HG02981 (cell line): ENCODE data around the gene PXK.
"Not testable (repeated sequence)": the region's sequence is repeated elsewhere in the genome, so short reads cannot be mapped to it uniquely, and the experiment has no call there.

Source experiments
- ATAC-seq: cut with Tn5 transposase; IDR thresholded peaks from one replicate; pipeline ENCODE4 v1.9.1; 2021; ENCODE audit warnings: mild to moderate bottlenecking, moderate library complexity; ENCODE audit not compliant: unreplicated experiment

PXK gene

DNA sequence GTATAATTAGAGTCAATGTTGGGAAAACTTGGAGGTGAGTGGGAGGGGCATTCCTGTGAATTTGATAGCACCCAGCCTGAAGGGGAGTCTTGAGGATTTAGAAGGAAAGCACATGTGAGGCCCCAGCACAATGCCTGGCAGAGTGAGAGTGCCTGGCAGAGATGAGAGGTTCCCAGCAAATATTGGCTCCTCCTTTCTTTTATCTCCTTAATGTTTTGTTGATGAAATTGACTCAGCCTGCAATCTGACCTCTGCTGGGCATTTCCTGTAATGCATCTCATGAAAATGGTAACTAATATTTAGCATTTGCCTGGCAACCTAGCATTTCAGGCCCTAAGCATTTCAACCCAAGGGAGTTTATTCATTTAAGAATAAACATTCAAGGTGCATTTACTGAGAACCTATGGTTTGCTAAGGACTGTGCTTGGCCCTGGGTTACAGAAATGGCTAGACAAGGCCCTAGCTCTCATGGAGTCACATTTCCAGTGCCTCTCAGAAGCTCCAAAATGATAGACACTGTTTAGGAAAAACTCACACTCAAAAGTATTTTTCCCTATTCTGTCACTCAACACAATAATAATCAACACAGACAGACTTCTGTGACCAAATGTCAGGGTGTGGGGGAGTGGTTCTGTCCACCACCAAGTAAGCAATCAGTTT lies 82.0 kb downstream of the PXK start:
- ATAC-seq: peak; percentile 53

DNA sequence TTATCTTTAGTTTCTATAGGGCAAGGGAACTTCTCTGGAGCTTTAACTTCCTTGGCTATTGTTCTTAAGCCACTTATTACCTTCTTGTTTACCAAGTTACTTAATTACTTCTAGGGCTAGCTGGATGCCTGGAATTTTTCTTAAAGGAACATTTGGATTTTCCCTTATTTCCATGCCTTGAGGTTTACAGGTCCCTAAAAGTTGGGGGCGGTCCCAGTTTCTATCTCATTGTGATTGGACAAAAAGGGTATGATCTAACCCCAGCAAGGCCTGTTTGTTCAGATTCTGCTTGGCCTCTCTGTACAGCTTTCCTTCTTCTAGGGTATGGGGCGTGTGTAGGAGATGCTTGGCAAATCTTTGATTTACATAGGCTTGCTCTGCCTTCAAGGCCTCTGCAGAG lies 83.5 kb downstream of the PXK start:
- no peak for ATAC-seq

DNA sequence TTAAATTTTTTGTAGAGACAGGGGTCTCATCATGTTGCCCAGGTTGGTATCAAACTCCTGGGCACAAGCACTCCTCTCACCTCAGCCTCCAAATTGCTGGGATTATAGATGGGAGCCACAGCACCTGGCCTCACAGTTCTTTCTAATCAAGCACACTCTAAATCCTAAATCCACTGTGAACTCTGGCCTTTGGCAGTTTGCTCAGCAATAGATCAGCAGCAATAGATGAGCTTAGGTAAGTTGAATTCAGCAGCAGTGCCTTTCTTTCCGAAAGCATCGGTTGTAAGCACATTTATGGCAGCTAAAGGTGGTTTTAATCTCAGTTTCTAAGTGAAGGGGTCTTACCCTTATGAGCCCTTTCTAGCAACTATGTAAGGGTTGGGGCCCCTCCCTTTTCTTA lies 84.4 kb downstream of the PXK start:
- ATAC-seq: no peak

DNA sequence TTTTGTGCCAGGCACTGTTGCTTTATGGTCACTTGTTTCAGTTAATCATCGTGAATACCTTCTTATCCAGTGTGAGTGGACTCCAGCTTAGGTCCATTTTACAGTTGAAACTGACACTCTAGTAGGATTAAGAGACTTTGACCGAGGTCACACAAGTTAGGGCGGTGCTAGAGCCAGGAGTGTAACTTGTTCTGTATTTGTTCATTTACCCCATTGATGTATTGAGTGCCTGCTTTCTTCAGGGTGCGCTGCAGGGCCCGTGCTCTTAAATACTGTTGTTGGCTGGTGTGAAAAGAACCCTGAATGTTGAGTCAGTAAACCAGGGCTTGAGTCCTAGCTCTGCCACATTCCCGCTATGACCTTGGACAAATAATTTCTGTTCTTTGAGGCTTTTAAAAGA lies 85.5 kb downstream of the PXK start:
- no peak for ATAC-seq

DNA sequence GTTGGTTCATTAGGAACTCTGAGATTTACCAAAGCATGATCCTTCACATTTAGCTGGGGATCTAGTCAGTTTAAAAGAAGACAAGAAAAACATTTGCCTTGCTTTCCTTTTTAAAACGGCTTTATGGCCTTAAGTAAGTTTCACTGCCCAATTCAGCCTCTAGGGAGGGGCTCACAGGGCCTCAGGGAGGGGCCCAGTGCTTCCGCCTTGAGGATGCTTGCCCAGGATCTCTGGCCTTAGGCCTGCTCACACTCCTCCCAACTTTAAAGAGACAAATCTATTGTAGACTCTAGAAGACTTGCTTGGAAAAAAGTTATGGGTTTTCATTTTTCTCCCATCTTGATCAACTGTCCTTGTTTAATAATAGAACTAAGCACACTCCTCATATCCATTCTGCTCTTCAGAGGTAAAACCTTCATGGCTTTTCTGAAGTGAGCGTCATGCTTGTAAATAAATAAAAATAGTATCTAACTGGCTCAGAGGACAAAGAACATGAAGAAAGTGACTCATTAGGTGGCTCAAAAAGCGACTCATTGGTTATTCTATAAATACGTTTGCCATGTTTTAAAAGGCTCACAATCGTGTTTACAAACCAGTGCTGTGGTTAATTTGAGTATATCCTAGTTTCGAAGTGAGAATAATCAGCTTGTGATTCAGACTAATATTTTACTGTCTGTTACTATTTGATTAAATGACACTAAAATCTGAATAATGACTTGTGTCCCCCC lies 87.3 kb downstream of the PXK start:
- ATAC-seq: peak; percentile 49

GRCh38 chr3:58421004-58421403 lies 88.3 kb downstream of the PXK start:
- ATAC-seq: no peak

- ATAC-seq: no peak
Measured at GRCh38 chr3:58422756-58423325, 90.1 kb downstream of the PXK start.

DNA sequence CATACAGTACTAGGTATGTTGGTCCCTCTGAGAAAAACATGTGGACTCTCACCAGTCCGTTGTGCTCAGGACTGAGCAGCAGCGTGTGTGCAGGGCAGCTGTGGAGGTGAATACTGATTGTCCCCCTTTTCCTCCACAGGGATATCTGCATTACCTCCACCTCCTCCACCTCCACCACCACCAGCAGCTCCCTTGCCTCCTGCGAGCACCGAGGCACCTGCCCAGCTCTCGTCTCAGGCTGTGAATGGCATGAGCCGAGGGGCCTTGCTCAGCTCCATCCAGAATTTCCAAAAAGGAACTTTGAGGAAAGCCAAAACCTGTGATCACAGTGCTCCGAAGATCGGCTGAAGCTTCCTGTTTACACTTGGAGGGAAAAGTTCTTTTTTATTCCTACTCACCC lies 91.9 kb downstream of the PXK start:
- no peak for ATAC-seq

GRCh38 chr3:58425782-58426181 lies 93.1 kb downstream of the PXK start:
- no peak for ATAC-seq

DNA sequence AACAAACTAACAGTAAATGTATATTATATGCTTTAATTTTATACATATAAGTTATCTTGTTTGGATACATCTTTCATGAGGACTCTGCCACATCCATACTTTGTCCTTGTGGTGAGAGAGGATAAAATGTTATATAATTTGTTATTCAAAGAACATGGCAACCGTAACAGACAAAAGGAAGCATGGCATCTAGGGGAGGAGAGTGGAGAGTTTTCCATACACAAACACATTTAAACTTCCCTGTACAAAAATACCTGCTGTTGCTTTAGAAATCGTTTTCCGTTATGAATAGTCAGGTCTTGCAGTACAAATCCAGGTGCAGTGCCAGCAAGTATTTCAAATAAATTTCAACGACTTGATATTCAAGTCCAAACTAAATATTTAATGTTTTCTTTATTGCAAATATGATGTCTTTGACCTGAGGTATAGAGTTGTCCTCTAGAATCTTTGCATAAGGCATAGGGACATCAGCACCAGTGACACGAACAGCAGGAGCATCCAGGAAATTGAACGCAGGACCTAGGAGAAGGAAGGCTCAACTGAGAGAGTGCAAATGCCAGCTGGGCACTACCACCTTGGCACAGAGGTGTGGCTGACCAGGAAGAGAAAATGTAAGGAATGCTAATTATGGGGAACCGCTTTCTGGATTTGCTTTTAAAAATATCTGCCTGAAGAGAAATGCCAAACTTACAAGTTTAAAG lies 95.1 kb downstream of the PXK start:
- no peak for ATAC-seq

DNA sequence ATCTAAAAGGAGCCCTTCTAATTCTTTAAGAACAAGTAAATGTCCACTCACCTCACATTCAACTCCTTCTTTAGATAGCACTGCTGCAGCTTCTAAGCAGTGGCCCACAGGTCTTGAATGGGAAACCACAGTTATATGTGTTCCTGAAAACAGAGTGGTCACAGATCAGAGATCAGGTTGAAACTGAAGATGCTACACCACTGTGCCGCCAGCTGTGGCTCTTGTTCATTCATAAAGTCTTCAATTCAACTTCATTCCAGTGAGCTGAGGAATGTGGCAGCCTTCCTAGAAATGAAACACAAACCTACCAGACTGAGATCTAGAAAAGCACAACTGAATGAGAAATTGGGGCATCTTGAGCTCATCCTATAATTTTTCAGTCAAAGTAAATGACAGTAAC lies 97.0 kb downstream of the PXK start:
- peak; percentile 35 for ATAC-seq

GRCh38 chr3:58432905-58433304 lies 100.2 kb downstream of the PXK start:
- no peak for ATAC-seq

GRCh38 chr3:58433400-58434167 lies 100.9 kb downstream of the PXK start, which contains the start of gene PDHB:
Gene PDHB, minus strand, starts transcription at chr3:58433832. Its CDS starts 23 bp downstream, at chr3:58433809.
- ATAC-seq: peak; percentile 94

DNA sequence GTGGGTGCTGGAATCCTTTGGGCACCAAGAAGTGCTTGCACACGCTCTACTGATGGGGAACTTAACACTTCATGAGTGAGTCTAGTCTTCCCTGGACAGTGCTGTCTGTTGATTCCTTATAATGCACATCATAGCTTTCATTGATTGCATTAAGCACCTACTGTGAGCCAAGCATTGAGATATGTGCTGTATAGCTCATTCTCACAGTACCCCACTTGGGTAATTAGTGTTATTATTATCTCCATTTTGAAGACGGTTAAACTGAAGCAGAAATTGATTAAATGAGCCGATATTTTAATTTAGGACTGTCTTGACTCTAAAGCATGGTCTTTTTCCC lies 101.4 kb downstream of the PXK start:
- ATAC-seq: no peak

- no peak for ATAC-seq
Measured at GRCh38 chr3:58434511-58434910, 101.8 kb downstream of the PXK start.

GRCh38 chr3:58434990-58435389 lies 102.3 kb downstream of the PXK start:
- ATAC-seq: no peak

DNA sequence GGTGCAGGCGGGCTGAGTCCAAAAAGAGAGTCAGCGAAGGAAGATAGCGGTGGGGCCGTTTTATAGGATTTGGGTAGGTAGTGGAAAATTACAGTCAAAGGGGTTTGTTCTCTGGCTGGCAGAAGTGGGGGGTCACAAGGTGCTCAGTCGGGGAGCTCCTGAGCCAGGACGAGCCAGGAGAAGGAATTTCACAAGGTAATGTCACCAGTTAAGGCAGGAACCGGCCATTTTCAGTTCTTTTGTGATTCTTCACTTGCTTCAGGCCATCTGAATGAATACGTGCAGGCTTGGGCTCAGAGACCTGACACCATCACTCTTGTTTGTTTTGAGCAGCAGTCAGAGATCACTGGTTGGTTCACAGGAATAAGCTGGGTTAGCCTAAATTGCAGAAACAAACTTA lies 104.6 kb downstream of the PXK start:
- ATAC-seq: not testable (repeated sequence)

DNA sequence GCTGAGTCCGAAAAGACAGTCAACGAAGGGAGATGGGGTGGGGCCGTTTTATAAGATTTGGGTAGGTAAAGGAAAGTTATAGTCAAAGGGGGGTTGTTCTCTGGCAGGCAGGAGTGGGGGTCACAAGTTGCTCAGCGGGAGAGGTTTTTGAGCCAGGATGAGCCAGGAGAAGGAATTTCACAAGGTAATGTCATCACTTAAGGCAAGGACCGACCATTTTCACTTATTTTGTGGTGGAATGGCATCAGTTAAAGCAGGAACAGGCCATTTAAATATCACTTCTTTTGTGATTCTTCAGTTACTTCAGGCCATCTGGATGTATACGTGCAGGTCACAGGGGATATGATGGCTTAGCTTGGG lies 108.3 kb downstream of the PXK start:
- ATAC-seq: not testable (repeated sequence)

DNA sequence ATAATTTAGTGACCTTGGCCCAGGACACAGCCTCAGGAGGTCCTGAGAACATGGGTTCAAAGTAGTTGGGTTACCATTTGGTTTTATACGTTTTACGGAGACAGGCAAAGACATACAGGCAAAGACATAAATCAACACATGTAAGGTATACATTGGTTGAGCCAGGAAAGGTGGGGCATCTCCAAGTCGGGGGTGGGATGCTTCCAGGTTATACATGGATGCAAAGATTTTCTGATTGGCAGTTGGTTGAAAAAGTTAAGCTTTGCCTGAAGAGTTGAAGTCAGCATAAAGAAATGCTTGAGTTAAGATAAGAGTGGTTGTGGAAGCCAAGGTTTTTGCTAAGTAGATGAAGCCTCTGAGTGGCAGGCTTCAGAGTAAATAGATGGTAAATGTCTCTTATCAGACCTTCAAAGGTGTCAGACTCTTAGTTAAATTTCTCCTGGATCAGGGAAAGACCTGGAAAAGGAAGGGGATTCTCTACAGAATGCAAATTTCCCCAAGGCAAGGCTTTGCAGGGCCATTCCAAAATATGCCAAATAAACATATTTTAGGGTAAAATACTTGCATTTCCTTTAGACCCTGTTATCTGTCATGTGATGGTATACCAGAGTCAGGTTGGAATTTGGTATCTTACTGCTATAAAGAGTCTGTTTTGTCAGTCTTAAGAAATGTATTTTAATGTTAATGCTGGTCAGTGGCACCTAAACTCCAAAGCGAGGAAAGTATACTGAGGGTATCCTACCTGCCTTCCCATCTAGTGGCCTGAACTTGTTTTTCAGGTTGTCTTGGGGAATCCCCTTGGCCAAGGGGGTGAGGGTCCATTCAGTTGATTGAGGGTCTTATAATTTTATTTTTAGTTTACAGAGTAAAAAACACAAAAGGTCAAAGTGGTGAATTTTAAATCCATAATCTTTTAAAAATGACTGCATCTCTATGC lies 109.1 kb downstream of the PXK start:
- no peak for ATAC-seq

- no peak for ATAC-seq
Measured at GRCh38 chr3:58452176-58452575, 119.5 kb downstream of the PXK start.
